ENCODE measurements around the gene BSG. TPM values are rescaled to one million over a fixed set of nuclear protein-coding genes. Genes with fewer than 3 reads are reported as not detected.
A peak's percentile ranks its signal among the peaks of the same experiment; 100 is the strongest.

BSG gene
- total and polyA plus RNA-seq, 9 of the 15 experiments (the other 6 are each of a cell fraction or from before 2014, with no cell fraction given) = 4.6 to 495 (median 187) TPM

- TF ChIP-seq, protein P1, sequence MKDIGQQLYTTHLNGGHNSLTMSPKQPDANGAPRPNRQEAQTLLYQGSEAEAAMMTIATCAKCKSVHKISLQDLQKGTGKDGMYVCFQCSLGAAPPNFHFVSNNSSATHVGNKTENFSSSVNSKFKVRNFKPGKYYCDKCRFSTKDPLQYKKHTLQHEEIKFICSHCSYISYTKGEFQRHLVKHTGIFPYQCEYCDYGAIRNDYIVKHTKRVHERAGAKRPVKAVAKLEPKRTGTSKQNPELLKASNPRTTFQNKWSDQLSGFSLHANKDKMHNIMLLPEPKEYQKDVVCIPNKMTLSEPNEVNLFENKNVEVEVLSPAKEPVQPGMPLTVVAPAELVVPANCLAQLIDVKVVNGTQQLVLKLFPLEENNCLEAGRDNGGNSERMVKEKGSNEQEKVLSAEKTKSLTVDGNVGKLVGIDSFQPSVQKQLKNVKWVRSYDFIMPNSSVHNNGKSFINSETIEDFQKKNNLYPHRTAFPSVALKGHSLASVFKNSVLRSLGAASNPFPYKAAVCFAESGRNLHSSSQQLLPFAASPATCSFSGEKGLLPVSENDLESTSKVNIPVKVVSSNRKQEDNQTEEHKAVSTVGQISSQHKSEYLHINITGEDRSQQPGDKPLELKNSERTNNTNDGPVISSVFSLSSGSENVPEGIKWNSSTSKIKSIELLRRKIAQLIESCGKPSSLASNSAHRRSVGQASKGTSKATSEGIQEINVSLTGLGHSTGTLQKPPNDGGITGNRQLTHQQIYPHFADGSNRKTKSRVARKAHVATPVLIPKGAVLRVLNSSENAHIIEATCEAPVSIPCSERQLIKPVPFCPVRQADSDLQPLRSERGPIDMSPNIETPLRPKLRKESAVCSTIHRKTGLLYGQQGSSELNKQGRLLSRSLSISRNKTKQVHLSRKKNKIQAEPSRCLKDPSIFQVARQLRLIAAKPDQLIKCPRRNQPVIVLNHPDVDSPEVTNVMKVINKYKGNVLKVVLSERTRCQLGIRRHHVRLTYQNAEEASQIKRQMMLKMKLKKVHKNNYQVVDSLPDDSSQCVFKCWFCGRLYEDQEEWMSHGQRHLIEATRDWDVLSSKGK (CRISPR knock-in tag; IDR thresholded peaks at IDR 0.05) = no peak
- TF ChIP-seq HOMEZ (CRISPR knock-in tag; IDR thresholded peaks at IDR 0.05) (no peak), JUND (IDR thresholded peaks at IDR 0.05; ENCODE audit: borderline replicate concordance, low read depth, low read length) (no peak), JUND (tag; IDR thresholded peaks at IDR 0.05; ENCODE audit: borderline replicate concordance, low read depth, low read length) (no peak), CREBBP (IDR thresholded peaks at IDR 0.05; ENCODE audit: low read depth, low read length) (no peak), POLR2AphosphoS2 (IDR thresholded peaks at IDR 0.05; ENCODE audit: low read length) (no peak), POLR2AphosphoS5 (IDR thresholded peaks at IDR 0.05; ENCODE audit: control insufficient read depth, insufficient read depth, low read depth, low read length) (no peak), ZNF639 (CRISPR knock-in tag; conservative IDR thresholded peaks at IDR 0.05 in 1 of 2, IDR thresholded peaks at IDR 0.05 in 1 of 2) (peak in 1 of 2 experiments; percentile 17; a peak in 1 of 4 replicates), NKRF (IDR thresholded peaks at IDR 0.05; ENCODE audit: borderline replicate concordance) (peak; percentile 41; the same call in 1 of the 2 replicates), LEF1 (IDR thresholded peaks at IDR 0.05) (no peak), PTRF (tag; IDR thresholded peaks at IDR 0.05) (no peak), ZKSCAN8 (CRISPR knock-in tag; IDR thresholded peaks at IDR 0.05) (no peak), ZBTB17 (CRISPR knock-in tag; IDR thresholded peaks at IDR 0.05) (no peak)
Observed at GRCh38 chr19:572743-573518, 535 bp downstream of the BSG start (continued).
